Measurements from ENCODE around the gene GTSE1. TPM values are rescaled to one million over a fixed set of nuclear protein-coding genes. Genes with fewer than 3 reads are reported as not detected.

Gene GTSE1
- polyA plus RNA-seq, 1 of the 3 experiments (the other 2 are of a cell fraction), result 12.2 TPM

DNA sequence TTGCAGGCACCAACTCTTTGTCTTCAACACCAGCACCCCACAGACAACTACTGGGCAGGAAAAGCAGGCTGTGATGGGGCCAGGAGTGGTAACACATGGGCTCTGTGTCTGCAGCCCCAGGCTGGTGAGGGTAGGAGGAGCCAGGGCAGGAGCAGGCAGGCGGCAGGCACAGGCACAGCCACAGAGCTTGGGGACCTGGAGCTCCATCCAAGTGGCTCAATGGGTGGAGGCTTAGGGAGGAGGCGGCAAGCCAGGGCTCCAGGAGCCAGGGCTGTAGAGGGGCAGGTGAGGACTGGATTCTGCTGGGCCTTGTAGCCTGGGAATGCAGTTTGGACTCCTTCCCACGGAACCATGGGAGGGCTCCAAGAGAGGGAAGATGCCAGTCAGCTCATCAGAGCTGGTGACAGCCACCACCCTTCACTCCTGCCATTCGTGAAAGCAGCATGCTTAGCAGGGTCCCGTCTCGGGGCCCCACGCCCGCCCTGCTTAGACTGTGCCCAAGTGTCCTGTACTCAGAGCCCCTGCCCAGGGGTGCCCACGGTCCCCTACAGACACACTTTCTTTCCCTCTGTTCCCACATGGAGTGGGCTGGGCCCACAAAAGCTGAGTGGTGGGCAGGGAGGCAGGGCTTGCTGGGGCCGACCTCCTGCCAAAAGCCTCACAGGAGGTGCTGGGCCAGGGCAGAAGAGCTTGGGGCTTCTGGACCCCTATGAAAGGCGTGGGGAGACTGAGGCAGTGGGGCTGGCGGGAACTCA, 16.4 kb upstream of the GTSE1 start:
- POLR2A ChIA-PET, result no interaction called here
- 96% methylated on average over 11 of the region's 12 CpGs for WGBS (ENCODE audit: low lambda C conversion rate)

DNA sequence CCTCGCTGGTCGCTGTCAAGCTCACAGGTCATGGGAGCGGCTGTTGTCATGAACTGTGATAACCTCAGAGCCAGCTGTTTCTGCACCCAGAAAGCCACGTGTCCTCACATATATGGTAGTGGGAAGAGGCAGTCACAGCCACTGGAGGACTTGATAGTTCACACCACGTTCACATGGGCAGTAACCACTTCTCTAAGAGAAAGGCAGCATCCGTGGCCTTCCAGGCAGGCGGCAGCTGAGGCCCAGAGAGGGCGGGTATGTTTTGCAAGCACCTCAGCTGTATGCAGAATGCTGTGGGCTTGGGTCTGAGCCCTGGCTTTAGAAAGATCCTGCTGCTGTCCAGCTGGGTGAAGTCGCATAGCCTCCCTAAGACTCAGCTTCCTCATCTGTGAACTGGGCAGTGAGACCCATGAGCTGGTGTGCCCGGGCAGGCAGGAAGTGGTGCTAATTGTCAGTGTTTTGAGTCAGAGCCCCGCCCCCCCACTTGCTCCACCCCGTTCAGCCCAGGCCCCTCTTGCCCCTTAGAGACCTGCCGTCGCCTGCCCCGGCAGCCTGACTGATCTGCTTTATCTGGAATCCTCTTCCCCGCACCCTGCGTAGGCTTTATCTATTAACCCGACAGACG, 15.6 kb upstream of the GTSE1 start:
- H3K4me1 ChIP-seq (ENCODE audit: control insufficient read depth in 1 of 2, insufficient read depth in 2 of 2, low read depth in 1 of 2, low read length in 1 of 2), result no peaks in the 10 kb centered on the region
- H3F3A ChIP-seq (replicated peaks; ENCODE audit: insufficient read depth), result no peaks in the 10 kb centered on the region
- no peak overlapping the region for H3K4me2 ChIP-seq
- no peak overlapping the region for H2AFZ ChIP-seq (ENCODE audit: low read depth)
- H3K9me3 ChIP-seq, result no peaks in the 10 kb centered on the region
- no peaks in the 10 kb centered on the region for H4K20me1 ChIP-seq (ENCODE audit: insufficient read depth)
- no peak overlapping the region for H3K4me3 ChIP-seq (ENCODE audit: low read depth in 2 of 2, low read length in 1 of 2)
- no peak for DNase-seq
- H3K9ac ChIP-seq, result no peak overlapping the region
- peaks cover 14 to 61% of the 10 kb centered on the region in 2 experiments for H3K36me3 ChIP-seq (replicated peaks in 1 of 2; ENCODE audit: control insufficient read depth in 1 of 2, insufficient read depth in 2 of 2, low read length in 1 of 2)
- no peaks in the 10 kb centered on the region for H3K9me2 ChIP-seq
- WGBS (ENCODE audit: low lambda C conversion rate), result 90% methylated on average over 15 of the region's 19 CpGs
- no peaks in the 10 kb centered on the region for H3K79me2 ChIP-seq (ENCODE audit: insufficient read depth)
- CTCF ChIA-PET, result no interaction called here
- H3K27me3 ChIP-seq (ENCODE audit: insufficient read depth), result no peaks in the 10 kb centered on the region
- POLR2A ChIA-PET, result interaction anchor here (1.0 kb wide), 1 partner anchor 9 kb away, joined by 3 read pairs; no protein-coding TSS in a partner anchor
- H3K27ac ChIP-seq (ENCODE audit: low read depth in 2 of 2, low read length in 1 of 2), result no peak overlapping the region
- TF ChIP-seq RCOR1 (IDR thresholded peaks at IDR 0.05; ENCODE audit: low read length) (no peak), CHD2 (IDR thresholded peaks at IDR 0.05; ENCODE audit: low read length, partially characterized antibody) (no peak), RFX5 (IDR thresholded peaks at IDR 0.05; ENCODE audit: low read length) (no peak), GATA2 (CRISPR knock-in tag; IDR thresholded peaks at IDR 0.05) (no peak), EZH2phosphoT487 (IDR thresholded peaks at IDR 0.05; ENCODE audit: borderline replicate concordance, low read depth) (no peak), USF2 (IDR thresholded peaks at IDR 0.05; ENCODE audit: borderline replicate concordance, low read depth, low read length) (no peak), ELF1 (IDR thresholded peaks at IDR 0.05) (no peak), EP300 (IDR thresholded peaks at IDR 0.05; ENCODE audit: borderline replicate concordance in 1 of 2, low read depth in 1 of 2, low read length in 1 of 2) (no peak), MAX (IDR thresholded peaks at IDR 0.05; ENCODE audit: low read depth) (no peak)
- TF ChIP-seq, protein P1, sequence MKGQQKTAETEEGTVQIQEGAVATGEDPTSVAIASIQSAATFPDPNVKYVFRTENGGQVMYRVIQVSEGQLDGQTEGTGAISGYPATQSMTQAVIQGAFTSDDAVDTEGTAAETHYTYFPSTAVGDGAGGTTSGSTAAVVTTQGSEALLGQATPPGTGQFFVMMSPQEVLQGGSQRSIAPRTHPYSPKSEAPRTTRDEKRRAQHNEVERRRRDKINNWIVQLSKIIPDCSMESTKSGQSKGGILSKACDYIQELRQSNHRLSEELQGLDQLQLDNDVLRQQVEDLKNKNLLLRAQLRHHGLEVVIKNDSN (IDR thresholded peaks at IDR 0.05; ENCODE audit: borderline replicate concordance, low read depth), result no peak

More for the DNA sequence above, 16.4 kb upstream of the GTSE1 start:
- Histone ChIP-seq H3K4me1 (ENCODE audit: control insufficient read depth in 1 of 2, insufficient read depth in 2 of 2, low read depth in 1 of 2, low read length in 1 of 2) (no peaks in the 10 kb centered on the region), H3K27ac (ENCODE audit: low read depth in 2 of 2, low read length in 1 of 2) (no peak overlapping the region), H2AFZ (ENCODE audit: low read depth) (no peak overlapping the region), H3K79me2 (ENCODE audit: insufficient read depth) (no peaks in the 10 kb centered on the region), H3K9ac (no peak overlapping the region), H3F3A (replicated peaks; ENCODE audit: insufficient read depth) (no peaks in the 10 kb centered on the region), H3K4me3 (ENCODE audit: low read depth in 2 of 2, low read length in 1 of 2) (no peak overlapping the region), H3K4me2 (no peak overlapping the region), H4K20me1 (ENCODE audit: insufficient read depth) (no peaks in the 10 kb centered on the region), H3K9me2 (no peaks in the 10 kb centered on the region), H3K36me3 (replicated peaks in 1 of 2; ENCODE audit: control insufficient read depth in 1 of 2, insufficient read depth in 2 of 2, low read length in 1 of 2) (peaks cover 23 to 69% of the 10 kb centered on the region in 2 experiments), H3K27me3 (ENCODE audit: insufficient read depth) (no peaks in the 10 kb centered on the region), H3K9me3 (no peaks in the 10 kb centered on the region)
- no peak for DNase-seq
- CTCF ChIA-PET, result interaction anchor here (0.7 to 0.9 kb wide), 2 partner anchors 34 to 727 kb away, joined by 3 read pairs; no protein-coding TSS in a partner anchor
- TF ChIP-seq TEAD4 (IDR thresholded peaks at IDR 0.05; ENCODE audit: borderline replicate concordance, insufficient read depth) (no peak), RAD21 (IDR thresholded peaks at IDR 0.05; ENCODE audit: low read length) (no peak), RCOR1 (IDR thresholded peaks at IDR 0.05; ENCODE audit: low read length) (no peak), FOSL2 (IDR thresholded peaks at IDR 0.05; ENCODE audit: borderline replicate concordance, low read depth) (no peak), FOXM1 (IDR thresholded peaks at IDR 0.05; ENCODE audit: low read depth) (no peak), MAX (IDR thresholded peaks at IDR 0.05; ENCODE audit: low read depth) (no peak), IRF3 (IDR thresholded peaks at IDR 0.05; ENCODE audit: low read depth, low read length) (no peak), RXRA (IDR thresholded peaks at IDR 0.05; ENCODE audit: borderline replicate concordance, low read depth) (no peak), EZH2phosphoT487 (IDR thresholded peaks at IDR 0.05; ENCODE audit: borderline replicate concordance, low read depth) (no peak), SIN3A (IDR thresholded peaks at IDR 0.05; ENCODE audit: borderline replicate concordance, low read depth, low read length) (no peak), JUND (IDR thresholded peaks at IDR 0.05) (no peak), EP300 (IDR thresholded peaks at IDR 0.05; ENCODE audit: borderline replicate concordance in 1 of 2, low read depth in 1 of 2, low read length in 1 of 2) (no peak), ELF1 (IDR thresholded peaks at IDR 0.05) (no peak), YY1 (IDR thresholded peaks at IDR 0.05; ENCODE audit: low read depth) (no peak), FOXJ3 (CRISPR knock-in tag; IDR thresholded peaks at IDR 0.05) (no peak), MEF2A (IDR thresholded peaks at IDR 0.05; ENCODE audit: borderline replicate concordance, low read depth) (no peak), GATA2 (CRISPR knock-in tag; IDR thresholded peaks at IDR 0.05) (no peak)
- TF ChIP-seq, protein P1 (IDR thresholded peaks at IDR 0.05; ENCODE audit: borderline replicate concordance, low read depth), result no peak
